ENCODE results near the gene ASB18. TPM values are rescaled to one million over a fixed set of nuclear protein-coding genes. Genes with fewer than 3 reads are reported as not detected.

ASB18 gene
- total RNA-seq, 1 donor from 2014 or later = not detected

GRCh38 chr2:236308855-236309668 is 44.9 kb upstream of the ASB18 start:
- no peak overlapping the region for H3K4me3 Mint-ChIP-seq

GRCh38 chr2:236307641-236308040 is 43.4 kb upstream of the ASB18 start:
- no peaks in the 10 kb centered on the region for H3F3A ChIP-seq (ENCODE audit: low read depth)
- no peaks in the 10 kb centered on the region for H3K79me2 ChIP-seq (ENCODE audit: low read depth)
- H3K4me3 ChIP-seq = no peak overlapping the region
- H3K36me3 ChIP-seq = no peaks in the 10 kb centered on the region
- no peak overlapping the region for H2AFZ ChIP-seq (replicated peaks)
- no peak overlapping the region for H3K9ac ChIP-seq
- H3K9me3 ChIP-seq (ENCODE audit: low read depth) = peaks cover 4% of the 10 kb centered on the region
- no peaks in the 10 kb centered on the region for H4K20me1 ChIP-seq (ENCODE audit: low read depth)
- H3K27me3 Mint-ChIP-seq (ENCODE audit: insufficient read depth, low read depth) = peaks cover 5% of the 10 kb centered on the region
- peaks cover 8% of the 10 kb centered on the region for H3K4me1 ChIP-seq
- TF ChIP-seq EZH2 (IDR thresholded peaks at IDR 0.05) (no peak), CTCF (IDR thresholded peaks at IDR 0.05) (no peak)
- H3K27ac Mint-ChIP-seq = peak overlapping the region; percentile 19
- no peaks in the 10 kb centered on the region for H3K36me3 Mint-ChIP-seq
- no peak overlapping the region for H3K4me3 Mint-ChIP-seq
- H3K4me1 Mint-ChIP-seq = peaks cover 24% of the 10 kb centered on the region
- H3K9me3 Mint-ChIP-seq = peaks cover 4% of the 10 kb centered on the region
- H3K4me2 ChIP-seq = no peak overlapping the region
- DNase-seq (ENCODE audit: low spot score) = no peak
- no peak overlapping the region for H3K27ac ChIP-seq
- H3K27me3 ChIP-seq = no peaks in the 10 kb centered on the region

More at GRCh38 chr2:236308855-236309668, 44.9 kb upstream of the ASB18 start:
- no peak overlapping the region for H3K27ac Mint-ChIP-seq
- TF ChIP-seq CTCF (IDR thresholded peaks at IDR 0.05) = no peak
- no peak for TF ChIP-seq EZH2phosphoT487 (IDR thresholded peaks at IDR 0.05)
- TF ChIP-seq EZH2 (IDR thresholded peaks at IDR 0.05) = no peak
- H3K9me3 ChIP-seq (ENCODE audit: low read depth) = peaks cover 7% of the 10 kb centered on the region
- H3K36me3 Mint-ChIP-seq = no peaks in the 10 kb centered on the region
- H3K4me2 ChIP-seq = no peak overlapping the region
- H3K27ac ChIP-seq = no peak overlapping the region
- H3K79me2 ChIP-seq (ENCODE audit: low read depth) = no peaks in the 10 kb centered on the region
- peaks cover 4% of the 10 kb centered on the region for H3K9me3 Mint-ChIP-seq
- peaks cover 24% of the 10 kb centered on the region for H3K4me1 Mint-ChIP-seq
- H3K4me3 ChIP-seq = no peak overlapping the region
- no peaks in the 10 kb centered on the region for H3K36me3 ChIP-seq
- no peak for DNase-seq (ENCODE audit: low spot score)
- H3K27me3 ChIP-seq = no peaks in the 10 kb centered on the region
- H3F3A ChIP-seq (ENCODE audit: low read depth) = no peaks in the 10 kb centered on the region
- H4K20me1 ChIP-seq (ENCODE audit: low read depth) = no peaks in the 10 kb centered on the region
- H2AFZ ChIP-seq (replicated peaks) = no peak overlapping the region
- H3K9ac ChIP-seq = no peak overlapping the region
- peaks cover 8% of the 10 kb centered on the region for H3K4me1 ChIP-seq
- H3K27me3 Mint-ChIP-seq (ENCODE audit: insufficient read depth, low read depth) = peaks cover 5% of the 10 kb centered on the region

- Histone ChIP-seq H3K79me2 (ENCODE audit: low read depth) (no peaks in the 10 kb centered on the region), H2AFZ (replicated peaks) (no peak overlapping the region), H3F3A (ENCODE audit: low read depth) (no peaks in the 10 kb centered on the region), H3K9me3 (ENCODE audit: low read depth) (no peaks in the 10 kb centered on the region), H3K9ac (no peak overlapping the region), H3K4me1 (peaks cover 8% of the 10 kb centered on the region), H3K27me3 (no peaks in the 10 kb centered on the region), H3K27ac (no peak overlapping the region), H4K20me1 (ENCODE audit: low read depth) (no peaks in the 10 kb centered on the region), H3K4me3 (no peak overlapping the region), H3K36me3 (no peaks in the 10 kb centered on the region), H3K4me2 (no peak overlapping the region)
- no peak for TF ChIP-seq CTCF (IDR thresholded peaks at IDR 0.05)
- TF ChIP-seq EZH2phosphoT487 (IDR thresholded peaks at IDR 0.05) = no peak
- TF ChIP-seq EZH2 (IDR thresholded peaks at IDR 0.05) = no peak
- Mint-ChIP-seq H3K4me3 (no peak overlapping the region), H3K4me1 (peaks cover 24% of the 10 kb centered on the region), H3K27ac (peak overlapping the region; percentile 19), H3K36me3 (no peaks in the 10 kb centered on the region), H3K9me3 (peaks cover 2% of the 10 kb centered on the region), H3K27me3 (ENCODE audit: insufficient read depth, low read depth) (peaks cover 5% of the 10 kb centered on the region)
- no peak for DNase-seq (ENCODE audit: low spot score)
These were observed 42.8 kb upstream of the ASB18 start for GRCh38 chr2:236306825-236307540.

Data from neural progenitor cell (in vitro differentiated cells).